SK-N-SH (cell line): ENCODE data around the gene CFAP99. TPM values are rescaled to one million over a fixed set of nuclear protein-coding genes. Genes with fewer than 3 reads are reported as not detected.

ENCODE experiments used
- CTCF ChIA-PET: fragments of 300-600, 350-600 bp; formaldehyde crosslinking; extraction: SDS; loops from one replicate; lab custom pipeline; 2021; lab: Yijun Ruan, JAX
- POLR2A ChIA-PET: fragments of 350-600 bp; sonication (Branson Sonifier 250); formaldehyde crosslinking; extraction: SDS; loops from one replicate; lab custom pipeline; 2020; ENCODE audit warnings: antibody characterized with exemption, inconsistent platforms; lab: Yijun Ruan, JAX
- DNase-seq: peaks from one replicate; pipeline ENCODE4 v3.0.0; 2012
- H2AFZ ChIP-seq: fragments of 200-600 bp; sonication (generic); 2 replicates; pipeline ENCODE4 v1.8.1; 2016; ENCODE audit warnings: antibody characterized with exemption, mild to moderate bottlenecking, low read depth
- H3F3A ChIP-seq: fragments of 200-600 bp; sonication (generic); replicated peaks from 2 replicates; pipeline ENCODE3; 2016; ENCODE audit warnings: antibody characterized with exemption, mild to moderate bottlenecking; ENCODE audit not compliant: insufficient read depth
- H3K27ac ChIP-seq, 2 experiments: fragments of 200-500 bp in 1 of 2; fragments of 200-600 bp in 1 of 2; sonication (Bioruptor generic) in 1 of 2; sonication (generic), shearing (Covaris generic) in 1 of 2; 2 replicates each; pipeline versions ENCODE4 v1.5.1 to v1.6.1; 2014 to 2016; ENCODE audit warnings: low read depth in 2 of 2, inconsistent platforms in 1 of 2, low read length in 1 of 2, mild to moderate bottlenecking in 1 of 2, mixed read lengths in 1 of 2
- H3K27me3 ChIP-seq: fragments of 200-600 bp; sonication (generic), shearing (Covaris generic); 2 replicates; pipeline ENCODE4 v1.6.1; 2016; ENCODE audit warnings: mixed run types; ENCODE audit not compliant: insufficient read depth
- H3K36me3 ChIP-seq, 2 experiments: fragments of 200-500 bp in 1 of 2; fragments of 200-600 bp in 1 of 2; sonication (Bioruptor generic) in 1 of 2; sonication (generic) in 1 of 2; replicated peaks in 1 of 2; 2 replicates each; pipeline versions ENCODE3 to v1.5.1; 2014 to 2016; ENCODE audit warnings: low read length in 1 of 2, mild to moderate bottlenecking in 1 of 2; ENCODE audit not compliant: insufficient read depth in 2 of 2, control insufficient read depth in 1 of 2
- H3K4me1 ChIP-seq, 2 experiments: fragments of 200-500 bp in 1 of 2; fragments of 200-600 bp in 1 of 2; sonication (Bioruptor generic) in 1 of 2; sonication (generic), shearing (Covaris generic) in 1 of 2; 2 replicates each; pipeline versions ENCODE4 v1.5.1 to v1.6.1; 2014 to 2016; ENCODE audit warnings: low read depth in 1 of 2, low read length in 1 of 2, mixed run types in 1 of 2; ENCODE audit not compliant: insufficient read depth in 2 of 2, control insufficient read depth in 1 of 2
- H3K4me2 ChIP-seq: fragments of 200-600 bp; sonication (generic), shearing (Covaris generic); 2 replicates; pipeline ENCODE4 v1.6.1; 2017; ENCODE audit warnings: mixed run types
- H3K4me3 ChIP-seq, 2 experiments: fragments of 200-500 bp in 1 of 2; fragments of 200-600 bp in 1 of 2; sonication (Bioruptor generic) in 1 of 2; sonication (generic), shearing (Covaris generic) in 1 of 2; 2 replicates each; pipeline versions ENCODE4 v1.5.1 to v1.8.1; 2014 to 2016; ENCODE audit warnings: low read depth in 2 of 2, inconsistent platforms in 1 of 2, low read length in 1 of 2, mild to moderate bottlenecking in 1 of 2, mixed read lengths in 1 of 2, moderate library complexity in 1 of 2
- H3K79me2 ChIP-seq: fragments of 200-600 bp; sonication (generic); 2 replicates; pipeline ENCODE4 v1.8.1; 2017; ENCODE audit warnings: mild to moderate bottlenecking; ENCODE audit not compliant: insufficient read depth
- H3K9ac ChIP-seq: fragments of 200-600 bp; sonication (generic); 2 replicates; pipeline ENCODE4 v1.6.1; 2017; ENCODE audit warnings: mixed run types
- H3K9me2 ChIP-seq: fragments of 200-600 bp; sonication (generic); 2 replicates; pipeline ENCODE4 v1.6.1; 2017; ENCODE audit warnings: mixed run types
- H3K9me3 ChIP-seq: fragments of 200-600 bp; sonication (generic); 2 replicates; pipeline ENCODE4 v1.6.1; 2017; ENCODE audit warnings: mixed run types, mild to moderate bottlenecking, moderate library complexity
- H4K20me1 ChIP-seq: fragments of 200-600 bp; sonication (generic); 2 replicates; pipeline ENCODE4 v1.6.1; 2017; ENCODE audit warnings: mild to moderate bottlenecking, mixed run types; ENCODE audit not compliant: insufficient read depth
- CHD2 ChIP-seq: fragments of 150-350 bp; IDR thresholded peaks from 2 replicates; pipeline ENCODE4 v1.6.1; 2018; ENCODE audit warnings: low read length; ENCODE audit not compliant: partially characterized antibody
- CTCF ChIP-seq: fragments of 200-600 bp; sonication (generic); IDR thresholded peaks from 2 replicates; pipeline ENCODE4 v1.6.1; 2017; ENCODE audit warnings: antibody characterized with exemption, mild to moderate bottlenecking, moderate library complexity
- ELF1 ChIP-seq: IDR thresholded peaks from 2 replicates; pipeline ENCODE4 v1.4.0; 2012
- EP300 ChIP-seq, 2 experiments: IDR thresholded peaks; 2 replicates each; pipeline versions ENCODE4 v1.4.0 to v1.6.1; 2012; ENCODE audit warnings: borderline replicate concordance in 1 of 2, low read depth in 1 of 2, low read length in 1 of 2
- FOXJ3 ChIP-seq: sonication (generic); formaldehyde crosslinking; IDR thresholded peaks from 2 replicates; pipeline ENCODE4 v1.5.1; 2020; ENCODE audit warnings: mild to moderate bottlenecking, missing genetic modification reagents
- GABPA ChIP-seq: IDR thresholded peaks from 2 replicates; pipeline ENCODE4 v1.4.0; 2012; ENCODE audit warnings: low read depth, mild to moderate bottlenecking
- GATA2 ChIP-seq: sonication (generic); formaldehyde crosslinking; IDR thresholded peaks from 2 replicates; pipeline ENCODE4 v1.5.0; 2020; ENCODE audit warnings: mild to moderate bottlenecking, missing genetic modification reagents
- JUND ChIP-seq: IDR thresholded peaks from 2 replicates; pipeline ENCODE4 v1.4.0; 2012
- MEF2A ChIP-seq: IDR thresholded peaks from 2 replicates; pipeline ENCODE4 v1.4.0; 2012; ENCODE audit warnings: low read depth, borderline replicate concordance
- MXI1 ChIP-seq: IDR thresholded peaks from 2 replicates; pipeline ENCODE4 v1.6.1; 2012; ENCODE audit warnings: mild to moderate bottlenecking, low read depth, low read length, improper control_type of control experiment
- NFIC ChIP-seq: IDR thresholded peaks from 2 replicates; pipeline ENCODE4 v1.4.0; 2012; ENCODE audit warnings: borderline replicate concordance
- NRF1 ChIP-seq: IDR thresholded peaks from 2 replicates; pipeline ENCODE4 v1.6.1; 2012; ENCODE audit warnings: low read depth, mild to moderate bottlenecking, low read length
- POLR2AphosphoS5 ChIP-seq: IDR thresholded peaks from 2 replicates; pipeline ENCODE4 v1.6.1; 2012; ENCODE audit warnings: low read depth, low read length
- RAD21 ChIP-seq: IDR thresholded peaks from 2 replicates; pipeline ENCODE4 v1.6.1; 2012; ENCODE audit warnings: mild to moderate bottlenecking, low read length
- RCOR1 ChIP-seq: fragments of 150-350 bp; IDR thresholded peaks from 2 replicates; pipeline ENCODE4 v1.6.1; 2017; ENCODE audit warnings: antibody characterized with exemption, low read length
- RFX5 ChIP-seq: IDR thresholded peaks from 2 replicates; pipeline ENCODE4 v1.6.1; 2012; ENCODE audit warnings: mild to moderate bottlenecking, improper control_type of control experiment, low read length
- RXRA ChIP-seq: IDR thresholded peaks from 2 replicates; pipeline ENCODE4 v1.4.0; 2012; ENCODE audit warnings: low read depth, mild to moderate bottlenecking, borderline replicate concordance
- TEAD4 ChIP-seq: IDR thresholded peaks from 2 replicates; pipeline ENCODE4 v1.4.0; 2012; ENCODE audit warnings: mild to moderate bottlenecking, borderline replicate concordance; ENCODE audit not compliant: insufficient read depth
- WGBS: methylation state at CpG from one replicate; pipeline ENCODE4 v1.1.6; 2017; ENCODE audit warnings: low lambda C conversion rate; 5-methylcytosine and 5-hydroxymethylcytosine counted together
- polyA plus RNA-seq, 3 experiments: library from polyadenylated mRNA; depleted of rRNA; stranded (reverse); fragments of >200 nt; gene quantifications; 2 replicates each; pipeline ENCODE4 v1.2.3, GENCODE V29; 2012
- TF ChIP-seq, protein P1 (sequence below): fragments of 150-350 bp; IDR thresholded peaks from 2 replicates; pipeline ENCODE4 v1.6.1; 2017; ENCODE audit warnings: antibody characterized with exemption, low read length, low read depth, borderline replicate concordance
- TF ChIP-seq, protein P2 (sequence below): IDR thresholded peaks from 2 replicates; pipeline ENCODE4 v1.4.0; 2012; ENCODE audit warnings: low read depth

CFAP99 gene
- polyA plus RNA-seq, 1 of the 3 experiments (the other 2 are of a cell fraction) = 0.13 TPM

GRCh38 chr4:2385516-2385915, 33.2 kb upstream of the CFAP99 start:
- WGBS = 77% methylated on average over 7 of the region's 8 CpGs
- Histone ChIP-seq H3F3A (no peaks in the 10 kb centered on the region), H3K27me3 (no peaks in the 10 kb centered on the region), H4K20me1 (no peaks in the 10 kb centered on the region), H3K9ac (no peak overlapping the region), H3K9me3 (no peaks in the 10 kb centered on the region), H2AFZ (no peak overlapping the region), H3K36me3 (no peaks in the 10 kb centered on the region), H3K4me1 (peaks cover 0 to 17% of the 10 kb centered on the region in 2 experiments; a peak in 2 of 4 replicates), H3K9me2 (no peaks in the 10 kb centered on the region), H3K4me3 (no peak overlapping the region), H3K4me2 (no peak overlapping the region), H3K79me2 (no peaks in the 10 kb centered on the region), H3K27ac (no peak overlapping the region)
- no peak for DNase-seq
- no peak for TF ChIP-seq MEF2A
- no peak for TF ChIP-seq RFX5
- ChIA-PET CTCF (interaction anchor here (0.6 kb wide), 1 partner anchor 319 kb away, joined by 4 read pairs; no protein-coding TSS in a partner anchor), POLR2A (no interaction called here)

DNA sequence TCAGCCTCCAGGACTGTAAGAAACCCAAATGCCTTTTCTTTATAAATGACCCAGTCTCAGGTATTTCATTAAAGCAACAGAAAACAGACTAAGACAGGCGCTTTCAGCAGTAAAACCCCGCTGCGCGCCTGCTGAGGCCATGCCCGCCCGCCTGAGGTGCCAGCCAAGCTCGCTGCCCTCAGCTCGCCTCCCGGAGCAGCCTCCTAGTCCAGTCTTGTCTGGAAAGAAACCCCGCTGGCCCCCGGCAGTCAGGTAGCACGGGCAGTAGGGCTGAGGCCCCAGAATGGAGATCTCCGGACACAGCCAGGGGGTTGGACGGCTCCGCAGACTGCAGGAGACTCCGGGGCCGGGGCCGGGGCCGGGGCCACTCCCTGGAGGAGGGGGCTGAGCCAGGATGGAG, 32.0 kb upstream of the CFAP99 start:
- H3K4me2 ChIP-seq = no peak overlapping the region
- no peaks in the 10 kb centered on the region for H3K27me3 ChIP-seq
- no peak overlapping the region for H3K9ac ChIP-seq
- H3K4me3 ChIP-seq = no peak overlapping the region
- H3K9me3 ChIP-seq = no peaks in the 10 kb centered on the region
- H3K79me2 ChIP-seq = no peaks in the 10 kb centered on the region
- ChIA-PET POLR2A (no interaction called here), CTCF (no interaction called here)
- 81% methylated on average over 14 of the region's 19 CpGs for WGBS
- H3K4me1 ChIP-seq = peaks cover 0 to 27% of the 10 kb centered on the region in 2 experiments; a peak in 2 of 4 replicates
- no peaks in the 10 kb centered on the region for H3K36me3 ChIP-seq
- H2AFZ ChIP-seq = no peak overlapping the region
- no peaks in the 10 kb centered on the region for H3K9me2 ChIP-seq
- no peak for TF ChIP-seq RAD21
- no peak for TF ChIP-seq CTCF
- no peak for TF ChIP-seq JUND
- TF ChIP-seq, protein P1, sequence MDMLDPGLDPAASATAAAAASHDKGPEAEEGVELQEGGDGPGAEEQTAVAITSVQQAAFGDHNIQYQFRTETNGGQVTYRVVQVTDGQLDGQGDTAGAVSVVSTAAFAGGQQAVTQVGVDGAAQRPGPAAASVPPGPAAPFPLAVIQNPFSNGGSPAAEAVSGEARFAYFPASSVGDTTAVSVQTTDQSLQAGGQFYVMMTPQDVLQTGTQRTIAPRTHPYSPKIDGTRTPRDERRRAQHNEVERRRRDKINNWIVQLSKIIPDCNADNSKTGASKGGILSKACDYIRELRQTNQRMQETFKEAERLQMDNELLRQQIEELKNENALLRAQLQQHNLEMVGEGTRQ = no peak
- no peak for TF ChIP-seq CHD2
- TF ChIP-seq RXRA = no peak
- no peak for TF ChIP-seq GABPA
- no peak for TF ChIP-seq ELF1
- no peak for TF ChIP-seq GATA2 (CRISPR knock-in tag)
- no peak for TF ChIP-seq NFIC
- no peak for TF ChIP-seq RCOR1
- TF ChIP-seq RFX5 = no peak
- TF ChIP-seq, protein P2, sequence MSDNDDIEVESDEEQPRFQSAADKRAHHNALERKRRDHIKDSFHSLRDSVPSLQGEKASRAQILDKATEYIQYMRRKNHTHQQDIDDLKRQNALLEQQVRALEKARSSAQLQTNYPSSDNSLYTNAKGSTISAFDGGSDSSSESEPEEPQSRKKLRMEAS = no peak
- no peak for TF ChIP-seq NRF1
- TF ChIP-seq FOXJ3 (CRISPR knock-in tag) = no peak
- no peak for TF ChIP-seq TEAD4
- TF ChIP-seq MEF2A = no peak
- TF ChIP-seq POLR2AphosphoS5 = no peak
- TF ChIP-seq MXI1 = no peak
- TF ChIP-seq EP300 (IDR thresholded peaks at IDR 0.05; ENCODE audit: borderline replicate concordance in 1 of 2, low read depth in 1 of 2, low read length in 1 of 2) = no peak
- no peaks in the 10 kb centered on the region for H3F3A ChIP-seq
- no peak overlapping the region for H3K27ac ChIP-seq
- DNase-seq = no peak
- no peaks in the 10 kb centered on the region for H4K20me1 ChIP-seq
